COLO829 (cell line): ENCODE results near the gene NTNG2.
"Not testable (repeated sequence)": the region's sequence is repeated elsewhere in the genome, so short reads cannot be mapped to it uniquely, and the experiment has no call there.

ENCODE experiments used
- DNase-seq: peaks from one replicate; pipeline ENCODE4 v3.0.0; 2012; ENCODE audit warnings: low spot score

Gene NTNG2, protein sequence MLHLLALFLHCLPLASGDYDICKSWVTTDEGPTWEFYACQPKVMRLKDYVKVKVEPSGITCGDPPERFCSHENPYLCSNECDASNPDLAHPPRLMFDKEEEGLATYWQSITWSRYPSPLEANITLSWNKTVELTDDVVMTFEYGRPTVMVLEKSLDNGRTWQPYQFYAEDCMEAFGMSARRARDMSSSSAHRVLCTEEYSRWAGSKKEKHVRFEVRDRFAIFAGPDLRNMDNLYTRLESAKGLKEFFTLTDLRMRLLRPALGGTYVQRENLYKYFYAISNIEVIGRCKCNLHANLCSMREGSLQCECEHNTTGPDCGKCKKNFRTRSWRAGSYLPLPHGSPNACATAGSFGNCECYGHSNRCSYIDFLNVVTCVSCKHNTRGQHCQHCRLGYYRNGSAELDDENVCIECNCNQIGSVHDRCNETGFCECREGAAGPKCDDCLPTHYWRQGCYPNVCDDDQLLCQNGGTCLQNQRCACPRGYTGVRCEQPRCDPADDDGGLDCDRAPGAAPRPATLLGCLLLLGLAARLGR

DNA sequence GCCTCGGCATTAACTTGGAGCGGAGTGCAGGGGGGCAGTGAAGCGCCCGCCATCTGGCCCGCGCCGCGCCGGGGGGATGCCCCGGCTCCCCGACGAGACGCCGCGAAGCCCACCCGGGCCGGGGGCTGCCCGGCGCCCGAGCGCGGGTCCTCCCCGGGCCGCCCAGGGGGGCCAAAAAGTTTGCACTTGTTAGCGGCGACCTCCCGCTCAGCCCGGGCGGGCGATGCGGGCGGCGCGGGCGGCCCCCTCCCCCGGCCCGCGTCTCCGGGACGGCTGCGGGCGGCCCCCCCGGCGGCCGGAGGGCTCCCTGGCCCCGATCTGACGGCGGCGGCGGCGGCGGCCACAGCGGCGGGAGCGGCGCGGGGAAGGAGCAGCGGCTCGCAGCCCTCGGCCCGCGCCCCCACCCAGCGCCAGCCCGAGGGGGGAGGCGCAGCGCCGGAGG, at the start of gene NTNG2:
Gene NTNG2, plus strand, starts transcription at position 316 of the 442 bp plus-strand sequence. CDS start 4,774 bp downstream, outside the sequence.
- no peak for DNase-seq

GRCh38 chr9:132114102-132114707, 47.7 kb upstream of the NTNG2 start:
- DNase-seq, result peak; percentile 60

GRCh38 chr9:132116583-132116982, 45.3 kb upstream of the NTNG2 start:
- DNase-seq, result no peak

DNA sequence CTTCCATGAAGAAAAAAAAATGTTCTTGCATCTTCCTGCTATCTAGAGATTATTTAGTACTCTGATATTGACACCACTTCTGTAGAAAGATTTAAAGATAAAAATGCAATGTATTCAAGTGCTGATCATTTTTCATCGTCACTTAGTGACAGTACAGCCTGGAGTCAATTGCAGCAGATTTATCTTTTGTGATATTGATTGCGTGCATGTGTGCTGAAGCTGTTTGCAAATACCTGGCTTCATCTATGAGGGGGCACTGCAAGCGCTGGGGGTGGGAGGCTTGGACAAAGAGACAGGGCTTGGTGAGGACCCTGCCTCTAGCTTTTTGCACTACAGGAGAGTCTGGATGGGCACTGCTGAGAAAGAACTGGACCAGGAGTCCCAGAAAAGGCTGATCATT, 44.2 kb upstream of the NTNG2 start:
- no peak for DNase-seq

- DNase-seq, result no peak
These were observed 40.8 kb upstream of the NTNG2 start for GRCh38 chr9:132121021-132121420.

DNA sequence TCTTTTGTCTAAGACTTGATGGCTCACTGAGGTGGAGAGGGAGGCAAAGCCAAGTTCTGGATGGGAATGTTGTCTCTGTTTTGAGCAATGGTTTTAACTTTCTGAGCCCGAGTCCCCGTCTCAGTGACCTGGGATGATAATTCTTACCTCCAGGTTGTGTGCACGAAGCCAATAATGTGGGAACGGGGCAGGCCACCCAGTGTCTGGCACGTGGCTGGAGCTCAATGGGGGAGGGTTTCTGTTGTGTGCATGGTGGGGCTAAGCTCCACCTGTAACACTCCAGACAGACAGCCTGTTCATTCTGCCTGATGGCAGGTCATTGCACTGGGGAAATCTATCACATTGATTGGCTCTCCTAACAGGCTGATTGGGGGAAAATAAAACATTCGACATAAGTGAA, 37.1 kb upstream of the NTNG2 start:
- DNase-seq, result no peak

DNA sequence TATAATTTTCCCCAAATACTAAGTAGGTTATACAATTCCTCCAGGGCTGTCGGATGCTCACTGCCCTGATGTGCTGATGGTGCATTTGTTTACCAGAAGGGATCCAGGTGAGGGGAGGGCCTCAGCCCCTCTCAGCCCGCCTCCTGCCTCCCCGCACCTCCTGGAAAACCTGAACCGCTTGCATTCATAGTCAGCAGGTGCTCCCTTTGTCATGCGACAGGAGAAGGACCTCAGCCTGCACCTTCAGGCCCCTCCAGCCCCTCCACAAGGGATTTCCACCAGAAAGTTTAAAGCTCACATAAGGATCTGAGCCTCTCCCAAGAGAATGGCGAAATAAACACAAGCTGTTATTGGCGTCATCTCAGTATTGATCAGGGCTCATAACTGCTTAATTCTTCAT, 36.5 kb upstream of the NTNG2 start:
- no peak for DNase-seq

DNA sequence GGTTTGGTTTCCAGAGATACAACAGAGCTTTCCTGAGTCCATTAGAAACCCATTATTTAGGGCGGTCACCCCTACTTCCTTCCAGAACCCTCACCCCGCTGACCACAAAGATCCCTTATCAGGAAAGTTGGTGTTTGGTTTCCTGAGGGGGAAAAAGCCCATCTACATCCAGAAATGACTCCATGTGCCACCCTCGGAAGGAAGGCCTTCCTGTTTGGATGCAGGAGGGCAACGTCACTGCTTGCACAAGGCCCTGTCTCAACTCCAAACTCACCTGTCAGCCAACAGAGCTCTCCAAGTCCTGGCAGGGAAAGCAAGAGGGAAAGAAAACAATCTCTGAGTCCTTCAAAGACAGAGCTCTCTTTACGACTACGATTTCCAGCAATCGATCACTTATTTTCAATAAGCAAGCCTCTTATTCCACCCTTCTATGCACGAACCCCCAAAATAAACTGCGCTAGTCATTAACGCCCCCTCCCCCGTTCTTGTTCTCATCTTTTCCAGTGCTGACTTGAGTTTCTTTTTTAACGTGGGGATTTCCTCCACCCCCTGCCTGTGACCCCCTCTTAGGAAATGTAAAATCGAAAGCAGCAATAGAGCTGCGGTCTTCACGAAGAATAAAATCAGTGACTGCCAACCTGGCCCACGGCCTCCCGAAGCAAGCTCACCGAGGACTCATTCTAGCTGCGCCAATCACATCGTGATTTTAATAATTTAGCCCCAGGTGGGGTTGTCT, 35.7 kb upstream of the NTNG2 start:
- DNase-seq, result no peak

DNA sequence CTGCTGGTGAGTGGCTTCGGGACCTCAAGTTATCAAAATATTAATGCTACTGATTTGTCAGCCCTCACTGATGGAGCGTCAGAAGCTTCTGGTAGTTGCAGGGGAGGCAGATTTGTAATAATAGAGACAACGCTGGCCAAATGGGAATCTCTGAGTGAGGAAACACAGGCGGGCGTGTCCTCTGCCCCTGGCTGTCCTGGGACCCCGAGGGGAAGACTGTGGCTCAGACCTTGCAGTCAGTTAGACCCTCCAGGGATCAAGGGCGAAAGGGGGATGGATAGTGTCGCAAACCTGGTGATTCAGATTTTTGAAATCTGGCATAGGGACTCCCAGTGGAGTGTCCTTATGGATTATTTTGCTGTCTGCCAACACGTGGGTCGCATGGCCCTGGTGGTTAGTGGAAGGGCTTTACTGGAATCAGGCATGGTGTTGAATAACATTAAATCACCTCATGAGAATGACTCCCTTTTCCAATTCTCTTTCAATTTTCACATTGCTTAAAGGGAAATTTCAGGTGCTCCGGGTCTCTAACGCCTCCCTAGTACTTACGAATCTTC, 35.1 kb upstream of the NTNG2 start:
- DNase-seq, result no peak

DNA sequence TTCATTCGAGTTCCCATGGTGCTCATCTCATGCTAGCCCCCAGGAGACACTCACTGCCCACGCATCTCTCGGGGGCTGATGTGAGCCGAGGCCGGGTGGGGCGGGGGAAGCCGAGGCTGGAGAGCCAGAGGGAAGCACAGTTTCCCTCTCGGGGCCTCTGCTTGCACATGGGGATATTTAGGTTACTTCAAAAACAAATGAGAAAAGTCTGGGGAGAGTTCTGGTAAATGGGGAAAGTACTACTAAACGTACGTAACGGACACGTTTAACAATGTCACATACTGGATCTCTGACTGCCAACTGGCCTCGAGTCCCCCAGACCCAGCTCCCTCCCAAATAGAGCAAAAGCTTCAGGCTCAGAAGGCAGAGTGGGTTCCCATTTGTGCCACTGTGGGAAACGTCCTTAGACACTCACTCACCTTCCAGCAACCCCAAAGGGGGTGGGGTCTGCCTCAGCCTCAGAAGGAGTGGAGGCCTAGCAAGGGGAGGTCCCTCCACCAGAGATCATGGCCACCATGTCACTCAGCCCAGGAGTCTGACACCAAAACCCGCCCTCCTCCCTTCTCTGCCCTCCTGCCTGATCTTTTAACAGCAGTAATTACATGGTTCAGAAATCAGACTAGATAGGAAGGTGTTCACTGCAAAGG, 33.8 kb upstream of the NTNG2 start:
- no peak for DNase-seq

GRCh38 chr9:132129535-132129934, 32.3 kb upstream of the NTNG2 start:
- DNase-seq, result no peak

DNA sequence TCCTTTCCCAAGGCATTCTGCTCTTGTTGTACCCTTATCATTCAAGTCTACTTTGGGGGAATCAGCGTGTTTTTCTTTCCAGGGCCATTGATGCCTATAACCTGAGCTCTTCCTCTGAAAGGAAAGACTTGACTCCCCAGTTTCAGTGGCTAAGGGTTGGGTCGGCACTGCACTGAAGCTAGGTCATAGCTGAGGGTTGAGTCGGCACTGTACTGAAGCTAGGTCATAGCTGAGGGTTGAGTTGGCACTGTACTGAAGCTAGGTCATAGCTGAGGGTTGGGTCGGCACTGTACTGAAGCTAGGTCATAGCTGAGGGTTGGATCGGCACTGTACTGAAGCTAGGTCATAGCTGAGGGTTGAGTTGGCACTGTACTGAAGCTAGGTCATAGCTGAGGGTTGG, 27.8 kb upstream of the NTNG2 start:
- not testable (repeated sequence) for DNase-seq

GRCh38 chr9:132135456-132135855, 26.4 kb upstream of the NTNG2 start:
- no peak for DNase-seq

- DNase-seq, result no peak
These were observed 25.6 kb upstream of the NTNG2 start for GRCh38 chr9:132136151-132136780.

GRCh38 chr9:132141344-132141947, 20.4 kb upstream of the NTNG2 start:
- DNase-seq, result peak; percentile 66

DNA sequence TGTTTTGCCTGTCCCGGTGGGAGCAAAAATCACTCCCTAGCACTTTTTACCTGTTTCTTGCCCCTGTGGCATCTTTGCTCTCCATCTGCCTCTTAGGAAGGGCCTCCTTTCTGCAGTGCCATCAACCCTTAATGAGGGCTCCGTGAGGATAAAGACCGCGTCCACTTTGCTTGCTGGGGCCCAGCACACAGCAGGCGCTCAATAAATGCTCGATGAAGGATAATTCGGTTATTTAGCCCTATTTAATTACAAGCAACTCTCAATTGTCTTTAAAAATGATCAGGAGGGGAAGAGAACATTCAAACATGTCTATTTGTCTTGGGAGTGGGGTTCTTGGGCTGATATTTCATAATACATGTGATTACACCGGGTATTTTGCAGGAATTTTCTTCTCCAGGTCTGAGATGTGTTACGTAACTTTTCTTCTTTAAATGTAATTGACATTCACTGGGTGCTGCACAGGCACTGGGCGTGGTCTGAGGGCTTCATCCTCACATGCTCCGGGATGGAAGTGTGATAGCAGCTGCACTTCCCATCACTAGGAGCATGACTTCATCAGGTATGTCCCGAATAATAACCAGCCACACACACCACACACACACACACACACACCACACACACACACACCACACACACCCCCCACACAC, 19.8 kb upstream of the NTNG2 start:
- no peak for DNase-seq

DNA sequence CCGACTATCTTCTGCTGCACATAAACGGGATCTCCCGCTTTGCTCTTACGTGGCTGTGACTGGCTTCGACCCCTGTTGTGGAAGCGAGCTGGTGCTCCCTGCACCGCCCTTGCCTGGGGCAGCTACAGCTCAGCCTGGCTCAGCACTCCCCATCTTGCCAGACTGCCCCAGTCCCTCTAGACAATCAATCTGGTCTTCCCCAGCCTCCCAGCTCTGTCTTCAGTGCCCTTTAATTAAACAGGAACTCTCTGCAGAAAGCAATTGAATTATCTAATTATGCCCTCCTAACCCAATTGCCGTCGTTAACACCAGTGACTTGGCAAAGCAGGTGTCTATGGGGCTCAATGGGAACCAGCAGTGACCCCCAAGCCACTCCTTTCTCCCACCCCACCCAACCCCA, 18.9 kb upstream of the NTNG2 start:
- DNase-seq, result no peak

DNA sequence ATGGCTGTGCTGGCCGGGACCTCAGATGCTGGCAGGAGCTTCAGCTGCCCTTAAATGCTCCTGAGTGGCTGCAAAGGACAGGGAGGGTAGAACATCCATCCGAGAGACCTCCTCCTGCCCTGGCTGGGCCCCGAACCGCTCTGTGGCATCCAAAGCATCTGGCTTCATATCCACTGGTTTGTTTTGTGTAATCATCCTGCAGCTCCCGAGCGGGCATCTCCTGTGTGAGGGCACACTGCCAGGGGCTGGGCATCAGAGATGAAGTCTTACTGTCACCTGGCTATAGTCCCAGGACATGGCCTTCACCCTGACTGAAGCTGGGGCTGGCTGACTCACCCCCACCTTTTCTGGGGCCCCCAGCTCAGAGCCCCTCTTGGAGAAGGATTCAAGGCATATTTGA, 18.5 kb upstream of the NTNG2 start:
- no peak for DNase-seq

- DNase-seq, result peak; percentile 66
These were observed 17.0 kb upstream of the NTNG2 start for GRCh38 chr9:132144708-132145365.

DNA sequence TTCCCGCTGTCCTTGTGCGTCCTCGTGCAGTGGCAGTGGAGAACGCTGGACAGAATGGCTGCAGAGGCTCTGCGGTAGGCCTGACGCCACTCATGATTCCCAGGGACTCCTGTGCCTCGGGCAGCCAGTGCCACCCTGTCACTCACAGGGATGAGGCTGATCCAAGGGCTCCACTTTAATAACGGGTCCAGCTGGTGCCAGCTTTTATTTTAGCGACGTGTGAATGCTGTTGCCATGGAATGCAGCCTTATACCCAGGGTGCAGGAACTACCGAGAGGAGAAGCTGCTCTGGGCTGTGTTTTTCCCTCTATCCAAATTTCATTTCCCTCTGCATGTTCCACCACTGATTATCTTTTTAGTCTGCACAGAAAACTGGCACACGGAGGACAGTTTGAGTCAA, 15.8 kb upstream of the NTNG2 start:
- no peak for DNase-seq
